Ecto neural progenitor cell (in vitro differentiated cells): ENCODE data around the gene SEC61B.

ENCODE experiments used
- DNase-seq: peaks from one replicate; pipeline ENCODE4 v3.0.0-alpha.2; 2018; ENCODE audit warnings: low spot score

The SEC61B gene

DNA sequence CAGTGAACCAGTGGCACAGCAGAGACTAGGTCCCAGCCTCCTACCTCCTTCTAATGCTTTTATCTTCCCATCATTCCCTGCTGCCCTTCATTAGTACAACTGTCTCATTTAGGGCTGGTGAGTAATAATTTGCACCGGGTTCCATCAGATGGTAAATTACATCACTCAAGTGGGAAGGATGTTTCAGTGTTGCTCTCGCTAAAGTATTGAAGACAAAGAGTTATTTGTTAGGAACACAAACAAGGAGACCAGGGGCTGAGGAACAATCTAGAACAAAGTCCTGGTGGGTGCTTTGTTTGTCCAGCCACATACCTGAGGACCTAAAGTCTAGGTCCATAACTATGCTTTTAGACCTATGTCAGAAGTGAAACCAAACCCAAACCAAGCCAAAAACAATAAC is 52.4 kb downstream of the SEC61B start:
- DNase-seq: no peak
